CD4-positive, alpha-beta T cell (primary cell): Measurements from ENCODE around the gene PIK3C2G. TPM values are rescaled to one million over a fixed set of nuclear protein-coding genes. Genes with fewer than 3 reads are reported as not detected.
"Not testable (repeated sequence)": the region's sequence is repeated elsewhere in the genome, so short reads cannot be mapped to it uniquely, and the experiment has no call there.

Experiments used
- ATAC-seq: fragments of 200-7000 bp; cut with Tn5 transposase; one replicate; pipeline ENCODE4 v1.10.0; 2022; ENCODE audit warnings: mild to moderate bottlenecking; ENCODE audit not compliant: poor library complexity
- CTCF ChIA-PET: fragments of 350-600 bp; sonication (Branson Sonifier 250); formaldehyde crosslinking; loops from one replicate; lab custom pipeline; 2021; ENCODE audit warnings: antibody characterized with exemption, inconsistent platforms; lab: Charles Lee
- POLR2A ChIA-PET: fragments of 350-600 bp; sonication (Branson Sonifier 250); formaldehyde crosslinking; loops from one replicate; lab custom pipeline; 2021; ENCODE audit warnings: antibody characterized with exemption, inconsistent platforms; lab: Charles Lee
- DNase-seq, 14 experiments: peaks; one replicate each; pipeline ENCODE4 v3.0.0-alpha.2; 2013 to 2020; ENCODE audit warnings: mixed read lengths in 2 of 14
- H3K27ac ChIP-seq, 2 donors: one replicate each; pipeline versions ENCODE4 v1.5.1 to v1.7.0; 2013; ENCODE audit warnings: low read length in 2 of 2, low read depth in 1 of 2, mild to moderate bottlenecking in 1 of 2
- H3K27me3 ChIP-seq, 2 experiments: 1 replicate in 1 of 2; 2 replicates in 1 of 2; pipeline versions ENCODE4 v1.6.1 to v1.7.0; 2013; ENCODE audit warnings: low read length in 2 of 2, control low read depth in 1 of 2, mild to moderate bottlenecking in 1 of 2, moderate library complexity in 1 of 2; ENCODE audit not compliant: insufficient read depth in 2 of 2, control insufficient read depth in 1 of 2
- H3K36me3 ChIP-seq: one replicate; pipeline ENCODE4 v1.6.1; 2013; ENCODE audit warnings: low read length, control low read depth; ENCODE audit not compliant: insufficient read depth
- H3K4me1 ChIP-seq: one replicate; pipeline ENCODE4 v1.6.1; 2013; ENCODE audit warnings: low read length, control low read depth; ENCODE audit not compliant: insufficient read depth
- H3K4me3 ChIP-seq: one replicate; pipeline ENCODE4 v1.5.1; 2013; ENCODE audit warnings: mild to moderate bottlenecking, low read length, moderate library complexity
- H3K9me3 ChIP-seq, 2 experiments: 1 replicate in 1 of 2; 2 replicates in 1 of 2; pipeline versions ENCODE4 v1.6.1 to v1.7.0; 2013; ENCODE audit warnings: low read length in 2 of 2, mild to moderate bottlenecking in 2 of 2, control low read depth in 1 of 2, moderate library complexity in 1 of 2; ENCODE audit not compliant: control insufficient read depth in 1 of 2, insufficient read depth in 1 of 2
- H3K27ac Mint-ChIP-seq: one replicate; pipeline ENCODE4 v1.8.0; 2020; ENCODE audit warnings: mixed read lengths
- H3K27me3 Mint-ChIP-seq: one replicate; pipeline ENCODE4 v1.8.0; 2021; ENCODE audit warnings: mixed read lengths
- H3K36me3 Mint-ChIP-seq: one replicate; pipeline ENCODE4 v1.8.0; 2021; ENCODE audit warnings: low read depth, mixed read lengths
- H3K4me1 Mint-ChIP-seq: one replicate; pipeline ENCODE4 v1.8.0; 2021; ENCODE audit warnings: low read depth, mixed read lengths
- H3K4me3 Mint-ChIP-seq: one replicate; pipeline ENCODE4 v1.8.0; 2020; ENCODE audit warnings: mild to moderate bottlenecking, mixed read lengths
- H3K9me3 Mint-ChIP-seq: one replicate; pipeline ENCODE4 v1.8.0; 2020; ENCODE audit warnings: mixed read lengths
- intact Hi-C, 2 experiments: fragments of 100-400 bp; cut with DNase I in 1 of 2; cut with micrococcal nuclease in 1 of 2; formaldehyde crosslinking; loops; one replicate each; pipeline versions ENCODE4 v1.15.1 to v1.9.0; 2023 to 2025; cut with DNase I, micrococcal nuclease
- total RNA-seq, 174 experiments: library from RNA in 2 of 174; stranded (reverse) in 2 of 174; gene quantifications; one replicate each; pipeline ENCODE4 v1.2.3 and lab custom pipeline; 2021 to 2026
- TF ChIP-seq, protein P1 (sequence below): fragments of 200-600 bp; IDR thresholded peaks from one replicate; pipeline ENCODE4 v1.8.0; 2022; ENCODE audit warnings: antibody characterized with exemption, mild to moderate bottlenecking

The PIK3C2G gene
- total RNA-seq, 2 experiments from 2014 or later: not detected

DNA sequence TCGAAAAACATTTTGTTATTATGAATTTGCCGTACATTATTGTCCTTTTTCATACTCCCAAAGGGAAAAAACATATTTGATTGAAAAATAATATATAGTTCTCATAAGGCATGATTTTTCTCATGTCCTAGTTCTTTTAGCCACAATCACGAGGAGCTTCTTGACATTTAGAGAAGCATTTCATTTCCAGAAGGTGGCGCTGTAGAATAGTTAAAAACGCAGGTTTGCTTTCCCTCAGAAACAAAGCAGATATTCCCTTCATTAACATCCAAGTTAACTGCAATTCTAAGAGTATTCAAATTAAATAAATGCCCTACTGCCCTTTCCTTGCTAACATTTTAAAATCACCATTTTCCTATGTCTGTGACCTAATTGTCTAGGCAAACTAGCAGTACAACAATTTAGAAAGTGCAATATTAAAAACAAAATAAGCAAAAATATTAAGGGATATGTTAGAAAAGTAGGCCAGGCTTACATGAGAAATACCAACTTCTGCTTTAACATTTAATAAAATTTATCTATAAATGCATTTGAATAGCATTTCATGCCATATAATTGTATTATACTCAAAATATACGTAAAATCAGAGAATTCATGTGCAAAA lies 10.9 kb upstream of the PIK3C2G start:
- TF ChIP-seq, protein P1, sequence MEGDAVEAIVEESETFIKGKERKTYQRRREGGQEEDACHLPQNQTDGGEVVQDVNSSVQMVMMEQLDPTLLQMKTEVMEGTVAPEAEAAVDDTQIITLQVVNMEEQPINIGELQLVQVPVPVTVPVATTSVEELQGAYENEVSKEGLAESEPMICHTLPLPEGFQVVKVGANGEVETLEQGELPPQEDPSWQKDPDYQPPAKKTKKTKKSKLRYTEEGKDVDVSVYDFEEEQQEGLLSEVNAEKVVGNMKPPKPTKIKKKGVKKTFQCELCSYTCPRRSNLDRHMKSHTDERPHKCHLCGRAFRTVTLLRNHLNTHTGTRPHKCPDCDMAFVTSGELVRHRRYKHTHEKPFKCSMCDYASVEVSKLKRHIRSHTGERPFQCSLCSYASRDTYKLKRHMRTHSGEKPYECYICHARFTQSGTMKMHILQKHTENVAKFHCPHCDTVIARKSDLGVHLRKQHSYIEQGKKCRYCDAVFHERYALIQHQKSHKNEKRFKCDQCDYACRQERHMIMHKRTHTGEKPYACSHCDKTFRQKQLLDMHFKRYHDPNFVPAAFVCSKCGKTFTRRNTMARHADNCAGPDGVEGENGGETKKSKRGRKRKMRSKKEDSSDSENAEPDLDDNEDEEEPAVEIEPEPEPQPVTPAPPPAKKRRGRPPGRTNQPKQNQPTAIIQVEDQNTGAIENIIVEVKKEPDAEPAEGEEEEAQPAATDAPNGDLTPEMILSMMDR: no peak
- no peaks in the 10 kb centered on the region for H3K9me3 Mint-ChIP-seq
- Histone ChIP-seq H3K36me3 (no peaks in the 10 kb centered on the region), H3K4me1 (no peaks in the 10 kb centered on the region), H3K4me3 (no peak overlapping the region), H3K27me3 (no peaks in the 10 kb centered on the region), H3K27ac (no peak overlapping the region), H3K9me3 (no peaks in the 10 kb centered on the region)
- no peaks in the 10 kb centered on the region for H3K4me1 Mint-ChIP-seq
- no peaks in the 10 kb centered on the region for H3K27me3 Mint-ChIP-seq
- DNase-seq: peak in 2 of 14 experiments; percentile 2 to 17
- H3K27ac Mint-ChIP-seq: no peak overlapping the region
- no peak for ATAC-seq
- no peak overlapping the region for H3K4me3 Mint-ChIP-seq
- H3K36me3 Mint-ChIP-seq: no peaks in the 10 kb centered on the region
- ChIA-PET POLR2A (no interaction called here), CTCF (no interaction called here)
- intact Hi-C loops: loop anchor here in 1 of 2 experiments (10.0 kb wide), 1 partner anchor 934 kb away; no protein-coding TSS in a partner anchor

DNA sequence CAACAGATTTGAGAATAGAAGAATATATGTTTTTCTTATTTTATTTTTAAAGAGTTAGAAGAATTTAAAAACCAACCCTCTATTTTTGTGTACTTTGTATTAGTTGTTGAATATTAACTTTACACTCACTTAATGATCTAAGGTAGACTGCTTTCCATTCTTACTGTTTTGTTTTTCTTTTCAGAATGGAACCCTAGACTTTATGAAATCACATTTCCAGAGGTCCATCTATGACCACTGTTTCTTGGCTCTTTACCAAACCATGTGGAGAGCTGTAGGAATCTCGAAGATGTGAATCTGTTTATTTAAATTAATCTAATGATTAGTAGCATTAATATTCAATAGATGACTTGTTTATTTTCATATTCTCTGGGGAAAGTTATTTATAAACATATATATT lies 7.2 kb upstream of the PIK3C2G start:
- ATAC-seq (no peak), DNase-seq (no peak)
- no peak overlapping the region for H3K27ac ChIP-seq
- CTCF ChIA-PET: no interaction called here
- Mint-ChIP-seq H3K27ac (no peak overlapping the region), H3K4me3 (no peak overlapping the region), H3K4me1 (no peaks in the 10 kb centered on the region), H3K27me3 (no peaks in the 10 kb centered on the region), H3K9me3 (no peaks in the 10 kb centered on the region), H3K36me3 (no peaks in the 10 kb centered on the region)
- H3K36me3 ChIP-seq: no peaks in the 10 kb centered on the region
- H3K4me3 ChIP-seq: no peak overlapping the region
- intact Hi-C loops: loop anchor here in 1 of 2 experiments (10.0 kb wide), 1 partner anchor 931 kb away; no protein-coding TSS in a partner anchor
- POLR2A ChIA-PET: no interaction called here
- no peaks in the 10 kb centered on the region for H3K9me3 ChIP-seq
- no peaks in the 10 kb centered on the region for H3K4me1 ChIP-seq
- TF ChIP-seq, protein P1: no peak
- H3K27me3 ChIP-seq: no peaks in the 10 kb centered on the region

DNA sequence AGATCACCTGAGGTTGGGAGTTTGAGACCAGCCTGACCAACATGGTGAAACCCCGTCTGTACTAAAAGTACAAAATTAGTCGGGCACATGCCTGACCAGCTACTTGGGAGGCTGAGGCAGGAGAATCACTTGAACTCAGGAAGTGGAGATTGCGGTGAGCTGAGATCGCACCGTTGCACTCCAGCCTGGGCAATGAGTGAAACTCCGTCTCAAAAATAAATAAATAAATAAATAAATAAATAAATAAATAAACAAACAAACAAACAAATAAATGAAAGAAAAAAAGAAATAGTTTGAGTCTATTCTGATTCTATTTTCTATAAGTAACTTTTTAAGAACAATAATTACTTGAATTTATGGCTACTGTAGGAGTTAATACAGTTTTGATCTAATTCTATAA lies 6.3 kb upstream of the PIK3C2G start:
- H3K9me3 ChIP-seq, H3K27me3 Mint-ChIP-seq, H3K4me1 Mint-ChIP-seq, POLR2A ChIA-PET, H3K27me3 ChIP-seq, H3K27ac Mint-ChIP-seq, DNase-seq, H3K9me3 Mint-ChIP-seq, H3K27ac ChIP-seq, H3K36me3 Mint-ChIP-seq, H3K4me1 ChIP-seq, ATAC-seq, H3K4me3 Mint-ChIP-seq, H3K4me3 ChIP-seq, CTCF ChIA-PET, H3K36me3 ChIP-seq: not testable (repeated sequence)
- intact Hi-C loops: loop anchor here in 1 of 2 experiments (10.0 kb wide), 1 partner anchor 930 kb away; no protein-coding TSS in a partner anchor

DNA sequence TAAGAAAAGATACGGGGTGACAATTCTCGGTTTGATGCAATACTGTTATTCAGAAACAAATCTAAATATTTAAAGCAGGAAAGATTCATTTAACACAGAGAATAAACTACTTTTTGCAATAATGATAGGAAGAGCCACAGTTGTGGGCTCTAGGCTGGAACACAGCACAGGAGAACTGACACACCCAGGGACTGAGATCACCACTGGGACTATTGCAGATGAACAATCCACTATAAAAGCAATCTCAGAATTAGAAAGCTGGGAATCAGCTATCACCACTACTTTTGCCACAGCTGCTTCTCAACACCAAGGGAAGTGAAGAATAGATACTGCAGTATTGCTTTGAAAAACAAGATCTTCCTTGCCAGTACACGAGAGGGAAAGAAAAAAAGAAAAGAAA lies 4.1 kb upstream of the PIK3C2G start:
- DNase-seq: no peak
- Histone ChIP-seq H3K36me3 (no peaks in the 10 kb centered on the region), H3K9me3 (no peaks in the 10 kb centered on the region), H3K4me3 (no peak overlapping the region), H3K4me1 (no peaks in the 10 kb centered on the region), H3K27ac (no peak overlapping the region), H3K27me3 (no peaks in the 10 kb centered on the region)
- H3K27me3 Mint-ChIP-seq: no peaks in the 10 kb centered on the region
- H3K4me3 Mint-ChIP-seq: no peak overlapping the region
- ChIA-PET CTCF (no interaction called here), POLR2A (no interaction called here)
- no peak for ATAC-seq
- no peaks in the 10 kb centered on the region for H3K4me1 Mint-ChIP-seq
- intact Hi-C loops: loop anchor here in 1 of 2 experiments (10.0 kb wide), 1 partner anchor 928 kb away; no protein-coding TSS in a partner anchor
- no peaks in the 10 kb centered on the region for H3K36me3 Mint-ChIP-seq
- TF ChIP-seq, protein P1: no peak
- H3K9me3 Mint-ChIP-seq: no peaks in the 10 kb centered on the region
- H3K27ac Mint-ChIP-seq: no peak overlapping the region
